Measurements from ENCODE around the gene NRTN.

- TF ChIP-seq, protein P1, sequence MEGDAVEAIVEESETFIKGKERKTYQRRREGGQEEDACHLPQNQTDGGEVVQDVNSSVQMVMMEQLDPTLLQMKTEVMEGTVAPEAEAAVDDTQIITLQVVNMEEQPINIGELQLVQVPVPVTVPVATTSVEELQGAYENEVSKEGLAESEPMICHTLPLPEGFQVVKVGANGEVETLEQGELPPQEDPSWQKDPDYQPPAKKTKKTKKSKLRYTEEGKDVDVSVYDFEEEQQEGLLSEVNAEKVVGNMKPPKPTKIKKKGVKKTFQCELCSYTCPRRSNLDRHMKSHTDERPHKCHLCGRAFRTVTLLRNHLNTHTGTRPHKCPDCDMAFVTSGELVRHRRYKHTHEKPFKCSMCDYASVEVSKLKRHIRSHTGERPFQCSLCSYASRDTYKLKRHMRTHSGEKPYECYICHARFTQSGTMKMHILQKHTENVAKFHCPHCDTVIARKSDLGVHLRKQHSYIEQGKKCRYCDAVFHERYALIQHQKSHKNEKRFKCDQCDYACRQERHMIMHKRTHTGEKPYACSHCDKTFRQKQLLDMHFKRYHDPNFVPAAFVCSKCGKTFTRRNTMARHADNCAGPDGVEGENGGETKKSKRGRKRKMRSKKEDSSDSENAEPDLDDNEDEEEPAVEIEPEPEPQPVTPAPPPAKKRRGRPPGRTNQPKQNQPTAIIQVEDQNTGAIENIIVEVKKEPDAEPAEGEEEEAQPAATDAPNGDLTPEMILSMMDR (optimal IDR thresholded peaks at IDR 0.05 in 1 of 3, IDR thresholded peaks at IDR 0.05 in 1 of 3, conservative IDR thresholded peaks at IDR 0.05 in 1 of 3; ENCODE audit: extremely low read depth in 1 of 3, insufficient read depth in 2 of 3, low read length in 3 of 3) = no peak
- no peak for TF ChIP-seq EZH2 (IDR thresholded peaks at IDR 0.05; ENCODE audit: low read length)
Measured at GRCh38 chr19:5800361-5801270, 4.3 kb upstream of the NRTN start.

Measured in keratinocyte (primary cell).